HEK293 (cell line): ENCODE results near the gene TMEM185A.
"Not testable (repeated sequence)": the region's sequence is repeated elsewhere in the genome, so short reads cannot be mapped to it uniquely, and the experiment has no call there.

Experiments
- ZNF140 ChIP-seq: fragments of 450-650 bp; formaldehyde crosslinking; IDR thresholded peaks from 2 replicates; pipeline ENCODE4 v1.5.1; 2016; ENCODE audit warnings: missing biosample characterization, missing genetic modification characterization
- ZNF174 ChIP-seq: fragments of 450-650 bp; formaldehyde crosslinking; IDR thresholded peaks from 2 replicates; pipeline ENCODE4 v1.5.0; 2017; ENCODE audit warnings: missing biosample characterization, mild to moderate bottlenecking, missing genetic modification characterization

DNA sequence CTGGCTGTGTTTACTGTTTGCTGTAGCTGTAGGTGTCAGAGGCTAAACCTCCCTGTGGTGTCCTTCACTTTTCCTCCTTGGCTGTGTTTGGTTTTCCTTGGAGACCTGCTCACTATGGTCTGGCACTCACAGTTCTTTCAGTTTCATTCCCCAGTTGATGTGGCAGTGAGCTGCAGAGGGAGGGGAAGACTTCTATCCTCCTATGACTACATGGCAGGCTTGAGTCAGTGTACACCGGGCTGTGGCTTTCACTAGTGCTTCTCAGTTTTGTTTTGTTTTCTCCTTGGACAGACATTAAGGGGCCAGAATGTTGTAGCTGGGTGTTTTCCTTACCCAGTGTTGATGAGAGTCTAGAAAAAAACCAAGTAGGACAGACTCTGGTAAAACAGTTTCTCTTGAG lies 58.1 kb downstream of the TMEM185A start:
- not testable (repeated sequence) for TF ChIP-seq ZNF174; ZNF140 (tag by site-specific recombination)
